GM19395 (cell line): Measurements from ENCODE around the gene EPS15.
"Not testable (repeated sequence)": the region's sequence is repeated elsewhere in the genome, so short reads cannot be mapped to it uniquely, and the experiment has no call there.

Experiments used
- ATAC-seq: cut with Tn5 transposase; IDR thresholded peaks from one replicate; pipeline ENCODE4 v1.9.1; 2021; ENCODE audit warnings: mild to moderate bottlenecking, moderate library complexity; ENCODE audit not compliant: unreplicated experiment

Gene EPS15

GRCh38 chr1:51433972-51434510 lies 85.0 kb downstream of the EPS15 start:
- ATAC-seq = no peak

GRCh38 chr1:51433269-51433971 lies 85.6 kb downstream of the EPS15 start:
- peak; percentile 51 for ATAC-seq

- ATAC-seq = no peak
Observed at GRCh38 chr1:51432146-51432545, 86.9 kb downstream of the EPS15 start.

GRCh38 chr1:51427438-51427837 lies 91.6 kb downstream of the EPS15 start:
- ATAC-seq = no peak

- ATAC-seq = no peak
Observed at GRCh38 chr1:51425955-51426354, 93.1 kb downstream of the EPS15 start.

- ATAC-seq = no peak
Observed at GRCh38 chr1:51425273-51425672, 93.8 kb downstream of the EPS15 start.

GRCh38 chr1:51423073-51423821 lies 95.8 kb downstream of the EPS15 start:
- no peak for ATAC-seq

- ATAC-seq = no peak
Observed at GRCh38 chr1:51422367-51423072, 96.5 kb downstream of the EPS15 start.

- ATAC-seq = no peak
Observed at GRCh38 chr1:51421964-51422363, 97.1 kb downstream of the EPS15 start.

GRCh38 chr1:51420867-51421627 lies 98.0 kb downstream of the EPS15 start:
- no peak for ATAC-seq

- ATAC-seq = no peak
Observed at GRCh38 chr1:51418384-51418959, 100.6 kb downstream of the EPS15 start.

GRCh38 chr1:51417496-51418383 lies 101.3 kb downstream of the EPS15 start:
- ATAC-seq = no peak

- ATAC-seq = no peak
Observed at GRCh38 chr1:51416910-51417309, 102.2 kb downstream of the EPS15 start.

- no peak for ATAC-seq
Observed at GRCh38 chr1:51415963-51416362, 103.1 kb downstream of the EPS15 start.

- no peak for ATAC-seq
Observed at GRCh38 chr1:51414811-51415210, 104.3 kb downstream of the EPS15 start.

- ATAC-seq = not testable (repeated sequence)
Observed at GRCh38 chr1:51411820-51412219, 107.2 kb downstream of the EPS15 start.

- ATAC-seq = no peak
Observed at GRCh38 chr1:51410568-51411460, 108.3 kb downstream of the EPS15 start.

GRCh38 chr1:51409755-51410541 lies 109.1 kb downstream of the EPS15 start:
- not testable (repeated sequence) for ATAC-seq
